Activated CD8-positive, alpha-beta memory T cell treated with anti-CD3 and anti-CD28 coated beads for 36 hours (primary cell): ENCODE measurements around the gene MYL3. TPM values are rescaled to one million over a fixed set of nuclear protein-coding genes. Genes with fewer than 3 reads are reported as not detected.
"Not testable (repeated sequence)": the region's sequence is repeated elsewhere in the genome, so short reads cannot be mapped to it uniquely, and the experiment has no call there.

ENCODE experiments used
- CTCF ChIA-PET: fragments of 350-600 bp; sonication (Branson Sonifier 250); formaldehyde crosslinking; loops from one replicate; lab custom pipeline; 2021; ENCODE audit warnings: antibody characterized with exemption; lab: Charles Lee
- POLR2A ChIA-PET: fragments of 350-600 bp; sonication (Branson Sonifier 250); formaldehyde crosslinking; loops from one replicate; lab custom pipeline; 2021; ENCODE audit warnings: antibody characterized with exemption; lab: Charles Lee
- total RNA-seq, 2 experiments: library from RNA; stranded (reverse); gene quantifications; one replicate each; pipeline ENCODE4 v1.2.3, GENCODE V29; 2021

Gene MYL3
- total RNA-seq, 2 experiments from 2014 or later: not detected

DNA sequence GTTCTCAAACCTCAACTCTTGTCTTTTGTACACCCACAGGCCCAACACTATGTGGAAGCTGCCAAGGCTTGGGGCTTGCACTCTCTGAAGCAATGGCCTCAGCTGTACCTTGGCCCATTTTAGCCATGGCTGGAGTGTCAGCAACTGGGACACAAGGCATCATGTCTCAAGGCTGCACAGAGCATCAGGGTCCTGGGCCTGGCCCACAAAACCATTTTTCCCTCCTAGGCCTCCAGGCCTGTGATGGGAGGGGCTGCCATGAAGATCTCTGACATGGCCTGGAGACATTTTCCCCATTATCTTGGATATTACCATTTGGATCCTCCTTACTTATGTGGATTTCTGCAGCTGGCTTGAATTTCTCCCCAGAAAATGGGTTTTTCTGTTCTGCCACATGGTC is 39.9 kb downstream of the MYL3 start:
- CTCF ChIA-PET, POLR2A ChIA-PET: not testable (repeated sequence)

DNA sequence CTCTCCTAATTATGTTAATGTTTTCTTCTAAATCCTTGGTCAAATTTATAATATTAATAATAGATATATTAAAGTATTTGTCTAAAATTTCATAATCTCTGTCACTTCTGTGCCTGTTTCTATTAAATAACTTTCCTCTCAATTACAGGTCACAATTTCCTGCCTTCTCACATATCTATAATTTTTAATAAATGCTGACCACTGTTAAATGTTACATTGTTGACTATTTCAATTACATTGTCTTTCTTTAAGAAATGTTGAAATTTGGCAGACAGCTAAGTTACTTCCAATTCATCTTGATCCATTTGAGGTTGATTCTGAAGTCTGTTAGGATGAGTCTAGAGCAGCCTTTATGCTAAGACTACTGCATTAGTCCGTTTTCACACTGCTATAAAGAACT is 41.7 kb downstream of the MYL3 start:
- ChIA-PET CTCF (no interaction called here), POLR2A (no interaction called here)

DNA sequence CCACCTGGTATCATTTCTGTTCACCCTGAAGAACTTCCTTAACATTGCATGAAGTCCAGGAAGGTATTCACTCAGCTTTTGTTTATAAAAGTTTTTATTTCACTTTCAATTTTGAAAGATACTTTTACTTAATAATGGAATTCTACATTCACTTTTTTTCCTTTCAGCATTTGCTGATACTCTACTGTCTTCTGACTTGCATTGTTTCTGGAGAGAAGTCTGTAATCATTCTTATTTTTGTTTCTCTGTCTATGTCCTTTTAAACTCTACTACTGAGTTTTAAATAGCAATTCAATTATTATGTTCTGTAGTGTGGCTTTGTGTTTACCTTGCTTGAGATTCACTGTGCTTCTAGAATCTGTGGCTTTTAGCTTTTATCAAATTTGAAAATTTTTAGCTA is 42.4 kb downstream of the MYL3 start:
- CTCF ChIA-PET: no interaction called here
- POLR2A ChIA-PET: no interaction called here

DNA sequence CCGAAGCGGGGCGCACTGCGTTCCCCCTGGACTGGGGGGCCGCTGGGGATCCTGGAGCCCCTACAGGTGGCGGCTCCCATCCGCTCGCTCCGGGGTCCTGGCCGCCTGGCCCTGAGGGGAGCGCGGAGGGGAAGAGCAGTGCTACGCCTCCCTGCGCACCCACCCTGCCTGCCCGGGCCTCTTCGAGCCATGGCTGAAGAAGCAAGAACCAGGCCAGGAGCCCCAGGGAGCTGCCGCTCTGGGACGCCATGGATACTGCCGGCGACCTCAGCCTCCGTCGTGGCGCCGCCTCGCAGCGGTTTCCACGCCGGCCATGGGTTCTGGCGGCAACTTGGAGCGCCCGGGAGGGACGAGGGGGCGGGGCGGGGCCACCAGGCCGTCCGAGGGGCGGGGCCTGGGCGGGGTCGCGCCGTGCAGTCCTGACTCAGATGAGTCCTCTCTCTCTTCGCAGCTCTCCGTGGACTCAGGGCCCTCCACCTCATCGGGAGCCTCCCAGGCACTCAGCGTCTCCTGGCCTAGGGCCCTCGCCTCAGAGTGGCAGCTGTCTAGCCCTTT is 50.9 kb downstream of the MYL3 start:
- POLR2A ChIA-PET: no interaction called here
- CTCF ChIA-PET: interaction anchor here (0.8 to 1.1 kb wide), 2 partner anchors 9 to 33 kb away, joined by 3 read pairs; no protein-coding TSS in a partner anchor

DNA sequence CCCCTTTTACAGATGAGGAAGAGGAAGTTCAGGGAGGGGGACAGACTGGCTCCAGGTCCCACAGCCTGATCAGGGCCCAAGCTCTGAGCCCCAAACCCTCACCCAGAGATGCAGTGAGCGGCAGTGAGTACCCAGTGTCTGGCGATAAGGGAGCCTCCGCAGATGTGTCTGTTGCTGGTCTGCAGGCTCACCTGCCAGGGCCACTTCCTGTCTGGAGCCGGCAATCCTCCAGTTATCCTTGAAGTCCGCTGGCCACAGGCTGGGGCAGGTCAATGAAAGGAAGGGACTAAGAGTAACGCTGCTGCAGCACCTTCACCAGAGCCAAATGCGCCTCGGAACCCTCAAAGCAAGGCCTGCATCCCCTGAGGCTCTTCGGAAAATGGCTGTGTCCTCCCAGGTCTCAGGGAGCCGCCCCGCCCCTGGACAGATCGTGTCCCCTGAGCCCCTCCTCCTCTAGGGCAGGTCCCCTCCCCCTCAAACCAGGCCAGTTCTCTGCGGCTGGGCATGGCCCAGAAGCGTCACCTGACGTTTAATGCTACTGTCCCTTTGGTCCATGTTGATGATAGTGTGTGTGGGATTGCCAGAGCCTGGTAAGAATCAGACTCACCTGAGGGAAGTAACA is 51.5 kb downstream of the MYL3 start:
- CTCF ChIA-PET: no interaction called here
- POLR2A ChIA-PET: no interaction called here

DNA sequence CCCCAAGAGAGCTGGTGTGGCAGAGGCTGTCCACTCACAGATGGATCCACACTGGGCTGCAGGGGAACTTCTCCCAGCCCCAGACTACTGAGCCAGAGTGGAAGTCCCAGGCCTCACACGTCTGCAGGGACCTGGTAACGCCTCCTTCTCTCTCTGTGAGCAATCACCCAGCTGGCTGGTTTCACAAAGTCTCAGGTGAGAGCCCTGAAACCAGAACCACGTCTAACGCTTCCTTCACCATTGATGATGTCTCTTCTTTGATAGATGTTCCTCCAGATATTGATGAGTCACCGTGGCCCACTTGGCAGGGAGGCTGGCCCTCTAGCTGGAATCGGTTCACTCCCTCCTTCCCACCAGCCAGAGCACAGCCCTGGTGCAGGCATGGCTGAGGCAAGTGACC is 54.5 kb downstream of the MYL3 start:
- CTCF ChIA-PET, POLR2A ChIA-PET: not testable (repeated sequence)

Other genes with a start within 250 kb of the MYL3 start
- under 1 TPM; 0.69 to 0.82 TPM for gene ALS2CL, start 169.8 kb downstream of the MYL3 start, total RNA-seq
- gene TMIE, start 162.1 kb downstream of the MYL3 start, total RNA-seq: under 1 TPM; 0.25 to 0.30 TPM
- not detected for gene PRSS50, start 145.6 kb downstream of the MYL3 start, total RNA-seq
- gene PTH1R, start 14.3 kb upstream of the MYL3 start, total RNA-seq: not detected
- 10 to 100 TPM; 57.0 to 59.1 TPM for gene CCDC12, start 113.3 kb upstream of the MYL3 start, total RNA-seq
- gene NBEAL2, start 116.2 kb upstream of the MYL3 start, total RNA-seq: 10 to 100 TPM; 79.6 to 82.9 TPM